AG04450 (cell line): Measurements from ENCODE around the gene POLL. TPM values are rescaled to one million over a fixed set of nuclear protein-coding genes. Genes with fewer than 3 reads are reported as not detected.
"Not testable (repeated sequence)": the region's sequence is repeated elsewhere in the genome, so short reads cannot be mapped to it uniquely, and the experiment has no call there.

ENCODE experiments used
- CTCF ChIA-PET: fragments of 300-600, 350-600 bp; formaldehyde crosslinking; extraction: SDS; loops from one replicate; lab custom pipeline; 2022; ENCODE audit warnings: antibody characterized with exemption, inconsistent platforms; lab: Charles Lee
- POLR2A ChIA-PET: fragments of 350-600 bp; formaldehyde crosslinking; extraction: SDS; loops from one replicate; lab custom pipeline; 2021; ENCODE audit warnings: antibody characterized with exemption, inconsistent platforms; lab: Yijun Ruan, JAX
- DNase-seq: peaks from one replicate; pipeline ENCODE4 v3.0.0-alpha.2; 2011; ENCODE audit warnings: low read depth, low spot score
- H3K27ac ChIP-seq: one replicate; pipeline ENCODE4 v1.5.1; 2012; ENCODE audit warnings: low read depth, low read length, control low read depth
- H3K27me3 ChIP-seq: one replicate; pipeline ENCODE4 v1.6.0; 2012; ENCODE audit warnings: low read length; ENCODE audit not compliant: control insufficient read depth, insufficient read depth
- H3K4me3 ChIP-seq: 2 replicates; pipeline ENCODE4 v1.5.1; 2011; ENCODE audit warnings: mild to moderate bottlenecking, low read depth, low read length, control low read depth
- H3K9me3 ChIP-seq: 2 replicates; pipeline ENCODE4 v1.5.1; 2012; ENCODE audit warnings: low read length; ENCODE audit not compliant: control insufficient read depth, insufficient read depth
- CTCF ChIP-seq: IDR thresholded peaks from 2 replicates; pipeline ENCODE4 v1.5.1; 2011; ENCODE audit warnings: low read depth, low read length, control low read depth, inconsistent platforms
- polyA minus RNA-seq: library from RNA; depleted of rRNA, polyadenylated mRNA; stranded (reverse); fragments of >200 nt; gene quantifications from 2 replicates; pipeline ENCODE4 v1.2.3, GENCODE V29; 2011; rRNA and poly(A)+ RNA removed
- polyA plus RNA-seq: library from polyadenylated mRNA; depleted of rRNA; stranded (reverse); fragments of >200 nt; gene quantifications from 2 replicates; pipeline ENCODE4 v1.2.3, GENCODE V29; 2011; rRNA removed

Gene POLL
- polyA plus RNA-seq (14.8 and 16.4 TPM in 2 replicates), polyA minus RNA-seq (30.1 and 44.0 TPM in 2 replicates)

GRCh38 chr10:101587725-101588653, at the start of gene POLL, which contains the start of gene DPCD:
TSS of gene POLL (minus strand) at chr10:101588257. CDS start at chr10:101587360, 897 bp downstream.
TSS of gene DPCD (plus strand) at chr10:101588321. CDS start at chr10:101588337, 16 bp downstream.
- POLR2A ChIA-PET = interaction anchor here (0.6 to 1.6 kb wide), 5 partner anchors 10 to 231 kb away, joined by 3 to 7 read pairs (median 3); partner anchors contain the start of gene OGA
- TF ChIP-seq CTCF = no peak
- H3K4me3 ChIP-seq = peak within 1 kb of the TSS; percentile 99
- H3K9me3 ChIP-seq = peaks cover 3% of the 10 kb centered on the region; the same call in 1 of the 2 replicates
- peak; percentile 81 for DNase-seq
- CTCF ChIA-PET = interaction anchor here (0.5 to 7.0 kb wide), 7 partner anchors 15 to 590 kb away, joined by 3 to 38 read pairs (median 5); no protein-coding TSS in a partner anchor
- no peak within 1 kb of the TSS for H3K27ac ChIP-seq
- no peaks in the 10 kb centered on the region for H3K27me3 ChIP-seq

- H3K27me3 ChIP-seq, H3K27ac ChIP-seq, H3K4me3 ChIP-seq, CTCF ChIA-PET, POLR2A ChIA-PET, H3K9me3 ChIP-seq, DNase-seq: not testable (repeated sequence)
These were observed 45.5 kb upstream of the POLL start for GRCh38 chr10:101633510-101633909.

- Histone ChIP-seq H3K27ac (no peak overlapping the region), H3K9me3 (no peaks in the 10 kb centered on the region), H3K27me3 (no peaks in the 10 kb centered on the region), H3K4me3 (no peak overlapping the region)
- POLR2A ChIA-PET = no interaction called here
- no peak for TF ChIP-seq CTCF
- CTCF ChIA-PET = no interaction called here
- no peak for DNase-seq
These were observed 43.9 kb upstream of the POLL start for GRCh38 chr10:101631821-101632475.

- Histone ChIP-seq H3K9me3 (no peaks in the 10 kb centered on the region), H3K27ac (no peak overlapping the region), H3K4me3 (no peak overlapping the region), H3K27me3 (no peaks in the 10 kb centered on the region)
- no peak for DNase-seq
- ChIA-PET CTCF (no interaction called here), POLR2A (no interaction called here)
- no peak for TF ChIP-seq CTCF
These were observed 42.5 kb upstream of the POLL start for GRCh38 chr10:101630633-101630920.

- ChIA-PET CTCF (no interaction called here), POLR2A (no interaction called here)
- Histone ChIP-seq H3K27me3 (no peaks in the 10 kb centered on the region), H3K27ac (no peak overlapping the region), H3K9me3 (no peaks in the 10 kb centered on the region), H3K4me3 (no peak overlapping the region)
- no peak for TF ChIP-seq CTCF
- DNase-seq = no peak
These were observed 42.0 kb upstream of the POLL start for GRCh38 chr10:101629837-101630632.
